ENCODE data around the gene ATG16L1. TPM values are rescaled to one million over a fixed set of nuclear protein-coding genes. Genes with fewer than 3 reads are reported as not detected.

ATG16L1 gene
- total and polyA plus RNA-seq, 10 of the 15 experiments (the other 5 are each of a cell fraction or from before 2014, with no cell fraction given), result 5.2 to 26.6 (median 15.6) TPM

GRCh38 chr2:233280114-233280693 lies 28.7 kb downstream of the ATG16L1 start:
- H4K20me1 ChIP-seq (ENCODE audit: control insufficient read depth, insufficient read depth), result no peaks in the 10 kb centered on the region
- BruUV-seq (replicated peaks), result no TSS peak
- SMC1A ChIA-PET (ENCODE audit: uncharacterized antibody, unreplicated experiment), result interaction anchor here (0.9 kb wide), 1 partner anchor 76 kb away, joined by 3 read pairs; no protein-coding TSS in a partner anchor
- H3K79me2 ChIP-seq (ENCODE audit: control insufficient read depth, insufficient read depth, low read length), result no peaks in the 10 kb centered on the region
- H3K4me2 ChIP-seq (ENCODE audit: control insufficient read depth, insufficient read depth), result no peak overlapping the region
- H2AFZ ChIP-seq (ENCODE audit: control insufficient read depth, low read depth, low read length), result no peak overlapping the region
- DNase-seq (ENCODE audit: low read depth, low spot score) (no peak), ATAC-seq (no peak), FAIRE-seq (no peak)
- RAD21 ChIA-PET (ENCODE audit: unreplicated experiment), result interaction anchor here (1.8 kb wide), 1 partner anchor 28 kb away, joined by 3 read pairs; the partner anchor contains the start of gene ATG16L1
- TF ChIP-seq SP1 (IDR thresholded peaks at IDR 0.05; ENCODE audit: low read depth, low read length) (no peak), SPI1 (IDR thresholded peaks at IDR 0.05; ENCODE audit: borderline replicate concordance, insufficient read depth, low read depth, low read length) (no peak)
- H3K27ac ChIP-seq (ENCODE audit: control insufficient read depth, insufficient read depth), result no peak overlapping the region
- H3K36me3 ChIP-seq (ENCODE audit: control insufficient read depth in 2 of 2, insufficient read depth in 2 of 2, low read length in 1 of 2), result peaks cover 19 to 38% of the 10 kb centered on the region in 2 experiments
- no peak overlapping the region for H3K9ac ChIP-seq (ENCODE audit: control insufficient read depth, insufficient read depth, low read length)
- CTCF ChIA-PET, result no interaction called here
- no peaks in the 10 kb centered on the region for H3K27me3 ChIP-seq (replicated peaks in 1 of 2; ENCODE audit: control insufficient read depth in 2 of 2, insufficient read depth in 2 of 2, low read length in 1 of 2)
- POLR2A ChIA-PET, result no interaction called here
- H3K4me1 ChIP-seq (ENCODE audit: control insufficient read depth, insufficient read depth, low read length), result no peaks in the 10 kb centered on the region
- no peaks in the 10 kb centered on the region for H3K9me3 ChIP-seq (replicated peaks; ENCODE audit: control insufficient read depth, insufficient read depth, low read length)
- WGBS (ENCODE audit: insufficient coverage, insufficient replicate concordance, low lambda C conversion rate, missing lambda C conversion rate), result 99% methylated on average over 4 of the region's 4 CpGs
- intact Hi-C loops (cut with micrococcal nuclease; ENCODE audit: unreplicated experiment), result no loop called here
- no peak overlapping the region for H3K4me3 ChIP-seq
- in situ Hi-C loops (cut with MboI), result no loop called here

- Histone ChIP-seq H3K9me3 (replicated peaks; ENCODE audit: control insufficient read depth, insufficient read depth, low read length) (no peaks in the 10 kb centered on the region), H3K79me2 (ENCODE audit: control insufficient read depth, insufficient read depth, low read length) (no peaks in the 10 kb centered on the region), H4K20me1 (ENCODE audit: control insufficient read depth, insufficient read depth) (no peaks in the 10 kb centered on the region), H3K27ac (ENCODE audit: control insufficient read depth, insufficient read depth) (no peak overlapping the region), H3K4me1 (ENCODE audit: control insufficient read depth, insufficient read depth, low read length) (no peaks in the 10 kb centered on the region), H2AFZ (ENCODE audit: control insufficient read depth, low read depth, low read length) (no peak overlapping the region), H3K27me3 (replicated peaks in 1 of 2; ENCODE audit: control insufficient read depth in 2 of 2, insufficient read depth in 2 of 2, low read length in 1 of 2) (no peaks in the 10 kb centered on the region), H3K4me3 (no peak overlapping the region), H3K4me2 (ENCODE audit: control insufficient read depth, insufficient read depth) (no peak overlapping the region), H3K36me3 (ENCODE audit: control insufficient read depth in 2 of 2, insufficient read depth in 2 of 2, low read length in 1 of 2) (peaks cover 25 to 34% of the 10 kb centered on the region in 2 experiments), H3K9ac (ENCODE audit: control insufficient read depth, insufficient read depth, low read length) (no peak overlapping the region)
- 100% methylated on average over 4 of the region's 4 CpGs for WGBS (ENCODE audit: insufficient coverage, insufficient replicate concordance, low lambda C conversion rate, missing lambda C conversion rate)
- intact Hi-C loops (cut with micrococcal nuclease; ENCODE audit: unreplicated experiment) (no loop called here), in situ Hi-C loops (cut with MboI) (no loop called here)
- DNase-seq (ENCODE audit: low read depth, low spot score) (no peak), ATAC-seq (no peak), FAIRE-seq (no peak)
- SMC1A ChIA-PET (ENCODE audit: uncharacterized antibody, unreplicated experiment), result interaction anchor here (0.9 kb wide), 1 partner anchor 75 kb away, joined by 3 read pairs; no protein-coding TSS in a partner anchor
- CTCF ChIA-PET, result no interaction called here
- no TSS peak for BruUV-seq (replicated peaks)
- RAD21 ChIA-PET (ENCODE audit: unreplicated experiment), result no interaction called here
- TF ChIP-seq ZNF622 (IDR thresholded peaks at IDR 0.05), result no peak
- TF ChIP-seq ETV6 (conservative IDR thresholded peaks at IDR 0.05 in 1 of 2, IDR thresholded peaks at IDR 0.05 in 1 of 2; ENCODE audit: borderline replicate concordance in 1 of 2, low read depth in 1 of 2), result no peak
- POLR2A ChIA-PET, result no interaction called here
These were observed 30.1 kb downstream of the ATG16L1 start for GRCh38 chr2:233281553-233281952.
